Measurements from ENCODE around the gene MCF2L.

Gene MCF2L

DNA sequence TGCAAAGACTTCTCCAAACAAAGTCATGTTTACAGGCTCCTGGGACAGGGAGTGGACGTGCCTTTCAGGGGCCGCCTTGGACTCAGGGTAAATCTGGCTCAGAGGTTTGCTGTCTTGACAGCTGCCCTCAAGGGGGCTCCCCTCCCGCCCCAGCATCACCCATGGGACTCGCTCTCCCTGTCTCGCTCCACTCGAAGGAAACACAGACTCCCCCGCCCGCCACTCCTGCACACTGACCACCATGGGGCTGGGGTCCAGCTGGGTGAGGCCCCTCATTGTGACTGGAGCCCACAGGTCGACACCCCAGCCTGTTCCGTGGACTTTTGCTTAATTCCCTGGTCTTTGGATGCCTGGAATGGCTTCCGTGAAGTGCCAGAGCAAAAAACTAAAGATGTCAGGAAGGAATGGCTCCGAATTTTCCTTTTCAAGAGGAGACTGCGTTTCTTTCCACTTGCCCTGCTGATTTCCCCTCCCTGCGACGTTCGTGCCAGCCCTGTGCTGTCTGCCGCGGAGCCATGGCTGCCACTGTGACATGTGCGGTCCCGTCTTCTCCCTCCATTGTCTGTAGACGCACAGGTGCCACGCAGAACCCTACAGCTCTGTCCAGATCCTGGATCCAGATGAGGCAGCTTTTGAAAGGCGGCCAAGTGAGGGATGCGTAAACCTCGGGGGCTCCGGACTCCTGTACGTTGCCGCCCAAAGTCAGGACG lies 48.6 kb downstream of the MCF2L start:
- TF ChIP-seq TAF1 (IDR thresholded peaks at IDR 0.05; ENCODE audit: borderline replicate concordance, insufficient read depth, low read length) (no peak), FOXP2 (optimal IDR thresholded peaks at IDR 0.05; ENCODE audit: borderline replicate concordance, extremely low read depth, extremely low read length, insufficient read depth) (no peak), POLR2AphosphoS5 (IDR thresholded peaks at IDR 0.05; ENCODE audit: low read depth, low read length) (no peak), SIN3A (IDR thresholded peaks at IDR 0.05; ENCODE audit: borderline replicate concordance, insufficient read depth, low read length) (no peak)
- TF ChIP-seq, protein P1, sequence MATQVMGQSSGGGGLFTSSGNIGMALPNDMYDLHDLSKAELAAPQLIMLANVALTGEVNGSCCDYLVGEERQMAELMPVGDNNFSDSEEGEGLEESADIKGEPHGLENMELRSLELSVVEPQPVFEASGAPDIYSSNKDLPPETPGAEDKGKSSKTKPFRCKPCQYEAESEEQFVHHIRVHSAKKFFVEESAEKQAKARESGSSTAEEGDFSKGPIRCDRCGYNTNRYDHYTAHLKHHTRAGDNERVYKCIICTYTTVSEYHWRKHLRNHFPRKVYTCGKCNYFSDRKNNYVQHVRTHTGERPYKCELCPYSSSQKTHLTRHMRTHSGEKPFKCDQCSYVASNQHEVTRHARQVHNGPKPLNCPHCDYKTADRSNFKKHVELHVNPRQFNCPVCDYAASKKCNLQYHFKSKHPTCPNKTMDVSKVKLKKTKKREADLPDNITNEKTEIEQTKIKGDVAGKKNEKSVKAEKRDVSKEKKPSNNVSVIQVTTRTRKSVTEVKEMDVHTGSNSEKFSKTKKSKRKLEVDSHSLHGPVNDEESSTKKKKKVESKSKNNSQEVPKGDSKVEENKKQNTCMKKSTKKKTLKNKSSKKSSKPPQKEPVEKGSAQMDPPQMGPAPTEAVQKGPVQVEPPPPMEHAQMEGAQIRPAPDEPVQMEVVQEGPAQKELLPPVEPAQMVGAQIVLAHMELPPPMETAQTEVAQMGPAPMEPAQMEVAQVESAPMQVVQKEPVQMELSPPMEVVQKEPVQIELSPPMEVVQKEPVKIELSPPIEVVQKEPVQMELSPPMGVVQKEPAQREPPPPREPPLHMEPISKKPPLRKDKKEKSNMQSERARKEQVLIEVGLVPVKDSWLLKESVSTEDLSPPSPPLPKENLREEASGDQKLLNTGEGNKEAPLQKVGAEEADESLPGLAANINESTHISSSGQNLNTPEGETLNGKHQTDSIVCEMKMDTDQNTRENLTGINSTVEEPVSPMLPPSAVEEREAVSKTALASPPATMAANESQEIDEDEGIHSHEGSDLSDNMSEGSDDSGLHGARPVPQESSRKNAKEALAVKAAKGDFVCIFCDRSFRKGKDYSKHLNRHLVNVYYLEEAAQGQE (IDR thresholded peaks at IDR 0.05; ENCODE audit: insufficient read depth in 1 of 2, low read depth in 2 of 2, low read length in 2 of 2) = no peak

DNA sequence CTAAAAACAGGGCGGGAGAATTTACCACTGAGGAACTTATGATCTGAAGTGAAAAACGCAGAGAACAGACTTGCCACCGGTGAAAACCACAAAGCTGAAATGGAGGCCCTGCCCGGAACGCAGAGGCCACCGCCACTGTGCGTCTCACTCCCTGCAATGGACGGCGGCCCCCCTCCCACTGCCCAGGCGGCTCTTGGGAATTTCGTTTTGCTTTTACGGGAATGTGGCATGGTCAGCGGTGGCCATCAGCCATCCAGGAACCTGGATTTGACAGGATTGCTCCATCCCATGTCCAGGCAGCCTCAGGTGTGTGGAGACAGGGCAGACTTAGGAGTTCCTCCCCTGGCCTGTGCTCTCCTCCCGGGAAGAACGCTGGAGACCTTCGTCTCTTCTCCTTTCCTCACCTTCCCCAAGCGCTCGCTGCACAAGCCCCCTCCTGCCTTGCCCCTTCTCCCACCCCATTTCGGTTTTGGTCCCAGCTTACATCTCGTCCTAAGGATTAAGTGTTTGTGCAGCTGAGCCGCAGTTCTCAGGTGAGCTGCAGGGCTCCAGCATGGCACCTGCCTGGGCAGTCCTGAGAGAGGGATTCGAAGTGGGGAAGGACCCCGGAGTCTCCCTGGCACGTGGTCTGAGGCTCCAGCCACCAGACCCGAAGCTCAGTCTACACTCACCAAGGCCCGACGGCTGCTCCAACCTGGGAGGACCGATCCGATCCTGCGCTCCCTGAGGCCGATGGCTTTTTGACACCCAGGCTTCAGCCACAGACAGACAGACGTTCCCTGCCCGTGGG lies 49.9 kb downstream of the MCF2L start:
- TF ChIP-seq, protein P1 (IDR thresholded peaks at IDR 0.05; ENCODE audit: insufficient read depth in 1 of 2, low read depth in 2 of 2, low read length in 2 of 2) = no peak
- TF ChIP-seq SIN3A (IDR thresholded peaks at IDR 0.05; ENCODE audit: borderline replicate concordance, insufficient read depth, low read length) (no peak), FOXP2 (optimal IDR thresholded peaks at IDR 0.05; ENCODE audit: borderline replicate concordance, extremely low read depth, extremely low read length, insufficient read depth) (no peak)

DNA sequence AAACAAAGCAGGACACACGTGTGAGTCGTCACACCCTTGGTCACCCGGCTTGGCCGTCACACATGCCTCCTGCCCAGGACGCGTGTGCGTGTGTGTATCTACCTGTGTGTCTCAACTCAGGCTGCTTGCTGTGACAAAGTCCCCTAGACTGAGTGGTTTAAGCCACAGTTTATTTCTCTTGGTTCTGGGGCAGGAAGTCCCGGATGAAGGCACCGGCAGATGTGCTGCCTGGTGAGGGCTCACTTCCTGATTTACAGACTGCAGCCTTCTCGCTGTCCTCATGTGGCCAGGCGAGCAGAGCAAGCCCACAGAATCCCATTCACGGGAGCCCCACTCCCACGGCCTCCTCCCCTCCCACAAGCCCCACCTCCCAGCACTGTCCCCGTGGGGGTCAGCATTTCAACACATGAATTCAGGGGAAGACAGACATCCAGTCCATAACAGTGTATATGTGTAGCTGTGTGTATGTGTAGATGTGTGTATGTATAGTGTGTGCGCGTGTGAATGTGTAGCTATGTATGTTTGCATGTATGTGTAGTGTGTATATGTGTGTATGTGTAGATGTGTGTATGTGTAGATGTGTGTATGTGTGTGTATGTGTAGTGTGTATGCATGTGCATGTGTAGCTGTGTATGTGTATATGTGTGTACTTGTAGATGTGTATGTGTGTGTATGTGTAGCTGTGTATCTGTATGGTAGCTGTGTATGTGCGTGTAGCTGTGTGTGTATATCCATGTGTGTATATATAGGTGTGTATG lies 51.5 kb downstream of the MCF2L start:
- TF ChIP-seq SIN3A (IDR thresholded peaks at IDR 0.05; ENCODE audit: borderline replicate concordance, insufficient read depth, low read length) (no peak), POLR2AphosphoS5 (IDR thresholded peaks at IDR 0.05; ENCODE audit: low read depth, low read length) (no peak), TAF1 (IDR thresholded peaks at IDR 0.05; ENCODE audit: borderline replicate concordance, insufficient read depth, low read length) (no peak), FOXP2 (optimal IDR thresholded peaks at IDR 0.05; ENCODE audit: borderline replicate concordance, extremely low read depth, extremely low read length, insufficient read depth) (no peak)
- TF ChIP-seq, protein P1 (IDR thresholded peaks at IDR 0.05; ENCODE audit: insufficient read depth in 1 of 2, low read depth in 2 of 2, low read length in 2 of 2) = no peak

DNA sequence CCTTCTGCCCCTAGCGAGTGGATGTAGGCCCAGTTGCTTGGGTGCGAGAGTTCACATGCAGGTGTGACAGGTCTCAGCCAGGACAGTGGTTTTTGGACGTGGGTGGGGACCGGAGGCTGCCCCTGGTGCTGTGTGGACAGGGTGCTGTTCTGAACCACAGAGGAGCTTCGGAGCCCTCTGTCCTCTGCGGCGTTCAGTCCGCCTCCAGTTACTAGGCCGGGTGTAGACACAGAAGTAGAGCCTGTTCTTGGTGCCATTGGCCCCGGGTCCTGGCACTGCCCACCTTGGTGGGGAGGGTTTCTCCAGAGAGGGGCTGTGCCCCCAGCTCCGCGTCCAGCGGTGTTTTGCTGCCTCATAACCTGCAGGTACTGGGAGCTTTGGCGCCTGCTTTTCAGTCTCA lies 52.4 kb downstream of the MCF2L start:
- TF ChIP-seq POLR2AphosphoS5 (IDR thresholded peaks at IDR 0.05; ENCODE audit: low read depth, low read length) (no peak), TAF1 (IDR thresholded peaks at IDR 0.05; ENCODE audit: borderline replicate concordance, insufficient read depth, low read length) (no peak), SIN3A (IDR thresholded peaks at IDR 0.05; ENCODE audit: borderline replicate concordance, insufficient read depth, low read length) (no peak), FOXP2 (optimal IDR thresholded peaks at IDR 0.05; ENCODE audit: borderline replicate concordance, extremely low read depth, extremely low read length, insufficient read depth) (no peak)
- TF ChIP-seq, protein P1 (IDR thresholded peaks at IDR 0.05; ENCODE audit: insufficient read depth in 1 of 2, low read depth in 2 of 2, low read length in 2 of 2) = no peak
